Endodermal cell (in vitro differentiated cells): ENCODE data around the gene SMOC2. TPM values are rescaled to one million over a fixed set of nuclear protein-coding genes. Genes with fewer than 3 reads are reported as not detected.

Source experiments
- DNase-seq: peaks from one replicate; pipeline ENCODE4 v3.0.0-alpha.2; 2017
- H3K27ac ChIP-seq: 2 replicates; pipeline ENCODE4 v1.5.1; 2013; ENCODE audit warnings: mild to moderate bottlenecking, low read depth, low read length, moderate library complexity
- H3K27me3 ChIP-seq: 2 replicates; pipeline ENCODE4 v1.6.1; 2013; ENCODE audit warnings: mild to moderate bottlenecking, low read length, moderate library complexity; ENCODE audit not compliant: insufficient read depth, control insufficient read depth, poor library complexity, severe bottlenecking
- H3K36me3 ChIP-seq: 2 replicates; pipeline ENCODE4 v1.7.0; 2013; ENCODE audit warnings: mild to moderate bottlenecking, low read length, moderate library complexity; ENCODE audit not compliant: control insufficient read depth, insufficient read depth
- H3K4me1 ChIP-seq: one replicate; pipeline ENCODE4 v1.7.0; 2013; ENCODE audit warnings: low read length; ENCODE audit not compliant: control insufficient read depth, insufficient read depth
- H3K4me3 ChIP-seq: 2 replicates; pipeline ENCODE4 v1.5.1; 2013; ENCODE audit warnings: mild to moderate bottlenecking, low read length, moderate library complexity
- H3K9ac ChIP-seq: 2 replicates; pipeline ENCODE4 v1.6.1; 2013; ENCODE audit warnings: mild to moderate bottlenecking, low read length, moderate library complexity; ENCODE audit not compliant: poor library complexity, severe bottlenecking; ENCODE audit errors: extremely low read depth
- H3K9me3 ChIP-seq: 2 replicates; pipeline ENCODE4 v1.6.1; 2013; ENCODE audit warnings: mild to moderate bottlenecking, low read length, moderate library complexity; ENCODE audit not compliant: control insufficient read depth
- H3K27ac Mint-ChIP-seq: 2 replicates; pipeline ENCODE4 v1.8.0; 2020; ENCODE audit warnings: mixed read lengths
- H3K27me3 Mint-ChIP-seq: 2 replicates; pipeline ENCODE4 v1.8.0; 2021; ENCODE audit warnings: mild to moderate bottlenecking, mixed read lengths; ENCODE audit not compliant: insufficient read depth
- H3K36me3 Mint-ChIP-seq: 2 replicates; pipeline ENCODE4 v1.8.0; 2020; ENCODE audit warnings: low read depth, mixed read lengths
- H3K4me1 Mint-ChIP-seq: 2 replicates; pipeline ENCODE4 v1.8.0; 2020; ENCODE audit warnings: mixed read lengths
- H3K4me3 Mint-ChIP-seq: 2 replicates; pipeline ENCODE4 v1.8.0; 2020; ENCODE audit warnings: mild to moderate bottlenecking, moderate library complexity, mixed read lengths
- H3K9me3 Mint-ChIP-seq: 2 replicates; pipeline ENCODE4 v1.8.0; 2020; ENCODE audit warnings: mild to moderate bottlenecking, mixed read lengths
- WGBS, 2 experiments: methylation state at CpG; one replicate each; pipeline versions ENCODE4 v1.1.5 to v1.1.7; 2013; ENCODE audit warnings: missing lambda C conversion rate in 2 of 2, mixed read lengths in 1 of 2; ENCODE audit not compliant: insufficient coverage in 1 of 2, insufficient read length in 1 of 2; 5-methylcytosine and 5-hydroxymethylcytosine counted together
- total RNA-seq, 2 donors: library from RNA; stranded (reverse); fragmentation: NEBNext Ultra II Directional in 1 of 2; extraction: Animal tissue kit (Norgen Biotek cat#: 25700) in 1 of 2; gene quantifications; 2 replicates in 1 of 2; 3 replicates in 1 of 2; pipeline ENCODE4 v1.2.1, GENCODE V29; 2021
- TF ChIP-seq, protein P1 (sequence below): fragments of 200-600 bp; sonication (generic); conservative IDR thresholded peaks from 2 replicates; pipeline ENCODE4 v1.5.0; 2021; ENCODE audit warnings: antibody characterized with exemption, mild to moderate bottlenecking

The SMOC2 gene
- total RNA-seq, 2 donors from 2014 or later: 0.20 TPM; not detected in 1

DNA sequence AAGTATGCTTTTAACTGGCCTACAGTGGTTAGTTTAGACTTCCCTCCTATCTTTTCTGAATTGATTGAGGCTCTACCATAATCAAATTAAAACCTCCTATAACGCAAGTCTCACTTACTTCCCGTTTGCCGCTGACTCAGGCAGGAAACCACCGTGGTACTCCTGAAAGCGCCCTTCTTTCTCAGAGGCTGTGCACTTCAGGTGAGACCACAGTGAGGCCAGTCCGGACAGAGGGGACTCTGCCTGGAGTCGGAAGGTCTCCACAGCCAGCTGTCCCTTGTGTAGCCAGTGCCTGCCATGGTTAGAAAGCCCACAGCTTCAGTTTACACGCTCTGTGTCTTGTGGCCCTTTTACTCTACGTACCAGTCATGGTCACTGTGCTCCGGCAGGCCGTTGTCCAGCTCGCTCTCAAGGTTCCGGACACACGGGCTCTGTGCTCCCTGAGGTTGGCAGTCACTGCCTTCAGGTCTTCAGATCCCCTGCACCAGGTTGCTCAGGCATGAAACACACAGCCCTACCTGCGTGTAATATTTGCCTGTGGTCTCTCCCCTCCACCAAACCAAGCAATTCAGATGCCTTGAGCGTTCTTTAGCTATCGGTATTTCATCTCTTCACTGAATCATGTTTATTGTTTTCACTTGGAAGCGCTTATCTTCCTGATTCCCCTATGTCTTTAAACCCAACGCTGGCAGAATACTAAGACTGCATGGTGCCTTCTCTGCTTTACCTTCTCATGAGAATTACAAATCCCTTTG lies 178.8 kb downstream of the SMOC2 start:
- Mint-ChIP-seq H3K27me3 (peaks cover 5% of the 10 kb centered on the region), H3K9me3 (peaks cover 25% of the 10 kb centered on the region), H3K4me1 (no peaks in the 10 kb centered on the region), H3K4me3 (no peak overlapping the region), H3K27ac (no peak overlapping the region), H3K36me3 (no peaks in the 10 kb centered on the region)
- no peaks in the 10 kb centered on the region for H3K27me3 ChIP-seq
- no peak overlapping the region for H3K4me3 ChIP-seq
- 86 to 89% methylated on average over 13 to 19 of the region's 19 CpGs for WGBS, 2 experiments
- no peak overlapping the region for H3K27ac ChIP-seq
- H3K9ac ChIP-seq: no peak overlapping the region
- DNase-seq: no peak
- H3K36me3 ChIP-seq: no peaks in the 10 kb centered on the region
- no peaks in the 10 kb centered on the region for H3K4me1 ChIP-seq
- peaks cover 17% of the 10 kb centered on the region for H3K9me3 ChIP-seq
- TF ChIP-seq, protein P1, sequence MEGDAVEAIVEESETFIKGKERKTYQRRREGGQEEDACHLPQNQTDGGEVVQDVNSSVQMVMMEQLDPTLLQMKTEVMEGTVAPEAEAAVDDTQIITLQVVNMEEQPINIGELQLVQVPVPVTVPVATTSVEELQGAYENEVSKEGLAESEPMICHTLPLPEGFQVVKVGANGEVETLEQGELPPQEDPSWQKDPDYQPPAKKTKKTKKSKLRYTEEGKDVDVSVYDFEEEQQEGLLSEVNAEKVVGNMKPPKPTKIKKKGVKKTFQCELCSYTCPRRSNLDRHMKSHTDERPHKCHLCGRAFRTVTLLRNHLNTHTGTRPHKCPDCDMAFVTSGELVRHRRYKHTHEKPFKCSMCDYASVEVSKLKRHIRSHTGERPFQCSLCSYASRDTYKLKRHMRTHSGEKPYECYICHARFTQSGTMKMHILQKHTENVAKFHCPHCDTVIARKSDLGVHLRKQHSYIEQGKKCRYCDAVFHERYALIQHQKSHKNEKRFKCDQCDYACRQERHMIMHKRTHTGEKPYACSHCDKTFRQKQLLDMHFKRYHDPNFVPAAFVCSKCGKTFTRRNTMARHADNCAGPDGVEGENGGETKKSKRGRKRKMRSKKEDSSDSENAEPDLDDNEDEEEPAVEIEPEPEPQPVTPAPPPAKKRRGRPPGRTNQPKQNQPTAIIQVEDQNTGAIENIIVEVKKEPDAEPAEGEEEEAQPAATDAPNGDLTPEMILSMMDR: no peak

- peaks cover 10% of the 10 kb centered on the region for H3K9me3 ChIP-seq
- no peak overlapping the region for H3K27ac ChIP-seq
- no peak overlapping the region for H3K4me3 ChIP-seq
- DNase-seq: no peak
- no peaks in the 10 kb centered on the region for H3K36me3 ChIP-seq
- peaks cover 19% of the 10 kb centered on the region for H3K9me3 Mint-ChIP-seq
- H3K4me1 ChIP-seq: no peaks in the 10 kb centered on the region
- no peaks in the 10 kb centered on the region for H3K27me3 ChIP-seq
- H3K27me3 Mint-ChIP-seq: peaks cover 5% of the 10 kb centered on the region
- TF ChIP-seq, protein P1: no peak
- no peak overlapping the region for H3K27ac Mint-ChIP-seq
- WGBS, 2 experiments: 74 to 97% methylated on average over 4 to 6 of the region's 6 CpGs
- H3K9ac ChIP-seq: no peak overlapping the region
- H3K4me3 Mint-ChIP-seq: no peak overlapping the region
- H3K36me3 Mint-ChIP-seq: no peaks in the 10 kb centered on the region
- no peaks in the 10 kb centered on the region for H3K4me1 Mint-ChIP-seq
These were observed 179.6 kb downstream of the SMOC2 start for GRCh38 chr6:168620578-168620977.

DNA sequence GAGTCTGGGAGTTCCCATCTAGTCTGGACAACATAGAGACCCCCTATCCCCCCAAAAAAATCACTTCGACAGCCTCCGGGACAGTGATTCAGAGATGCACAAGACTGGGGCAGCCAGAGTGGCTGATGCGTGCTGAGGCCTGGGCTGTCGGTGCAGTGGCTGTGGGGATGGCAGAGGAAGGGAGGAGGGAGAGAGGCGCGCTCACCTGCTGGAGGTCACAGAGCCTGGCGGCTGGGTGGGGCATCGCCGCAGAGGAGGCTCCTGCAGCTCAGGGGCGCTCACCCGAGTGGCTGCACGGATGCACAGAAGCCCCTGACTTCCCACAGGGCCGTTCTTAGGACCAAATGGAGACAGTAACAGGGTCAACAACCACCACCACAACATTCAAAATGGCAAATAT lies 182.8 kb downstream of the SMOC2 start:
- Histone ChIP-seq H3K27me3 (no peaks in the 10 kb centered on the region), H3K9ac (no peak overlapping the region), H3K9me3 (peaks cover 8% of the 10 kb centered on the region), H3K4me1 (no peaks in the 10 kb centered on the region), H3K36me3 (no peaks in the 10 kb centered on the region), H3K27ac (no peak overlapping the region), H3K4me3 (no peak overlapping the region)
- no peaks in the 10 kb centered on the region for H3K27me3 Mint-ChIP-seq
- H3K9me3 Mint-ChIP-seq: peaks cover 10% of the 10 kb centered on the region
- DNase-seq: no peak
- 92 to 100% methylated on average over 4 to 13 of the region's 13 CpGs for WGBS, 2 experiments
- no peaks in the 10 kb centered on the region for H3K36me3 Mint-ChIP-seq
- no peak overlapping the region for H3K4me3 Mint-ChIP-seq
- H3K27ac Mint-ChIP-seq: no peak overlapping the region
- no peaks in the 10 kb centered on the region for H3K4me1 Mint-ChIP-seq
- TF ChIP-seq, protein P1: no peak
